H9 (cell line): ENCODE measurements around the gene GSTO1. TPM values are rescaled to one million over a fixed set of nuclear protein-coding genes. Genes with fewer than 3 reads are reported as not detected.

Experiments
- DNase-seq: peaks from one replicate; pipeline ENCODE4 v3.0.0-alpha.2; 2017
- H2AFZ ChIP-seq: one replicate; pipeline ENCODE4 v1.6.1; 2013; ENCODE audit warnings: mild to moderate bottlenecking, low read length, control low read depth, moderate library complexity
- H2AK5ac ChIP-seq: 2 replicates; pipeline ENCODE4 v1.6.1; 2013; ENCODE audit warnings: low read length, control low read depth, mixed read lengths; ENCODE audit not compliant: insufficient read length
- H2BK120ac ChIP-seq: one replicate; pipeline ENCODE4 v1.6.1; 2013; ENCODE audit warnings: low read depth, mild to moderate bottlenecking, low read length, control low read depth, inconsistent platforms; ENCODE audit not compliant: poor library complexity, severe bottlenecking
- H2BK12ac ChIP-seq: 2 replicates; pipeline ENCODE4 v1.6.1; 2013; ENCODE audit warnings: low read length, control low read depth, mixed read lengths, low read depth; ENCODE audit not compliant: insufficient read length
- H2BK15ac ChIP-seq: 2 replicates; pipeline ENCODE4 v1.6.1; 2013; ENCODE audit warnings: low read depth, low read length, control low read depth
- H2BK20ac ChIP-seq: one replicate; pipeline ENCODE4 v1.6.1; 2013; ENCODE audit warnings: low read depth, mild to moderate bottlenecking, low read length, control low read depth, inconsistent platforms; ENCODE audit not compliant: poor library complexity, severe bottlenecking
- H2BK5ac ChIP-seq: 2 replicates; pipeline ENCODE4 v1.6.1; 2013; ENCODE audit warnings: low read length, control low read depth, mixed read lengths; ENCODE audit not compliant: insufficient read length
- H3K14ac ChIP-seq: 2 replicates; pipeline ENCODE4 v1.6.1; 2013; ENCODE audit warnings: low read length, control low read depth; ENCODE audit not compliant: insufficient read depth
- H3K18ac ChIP-seq: 2 replicates; pipeline ENCODE4 v1.6.1; 2013; ENCODE audit warnings: low read depth, mild to moderate bottlenecking, mixed read lengths, low read length, control low read depth; ENCODE audit not compliant: insufficient read length
- H3K23ac ChIP-seq: 2 replicates; pipeline ENCODE4 v1.6.1; 2013; ENCODE audit warnings: low read length, control low read depth, mixed read lengths, low read depth; ENCODE audit not compliant: insufficient read length
- H3K23me2 ChIP-seq: 2 replicates; pipeline ENCODE4 v1.6.1; 2013; ENCODE audit warnings: low read depth, mild to moderate bottlenecking, mixed read lengths, low read length, control low read depth; ENCODE audit not compliant: insufficient read length, poor library complexity, severe bottlenecking
- H3K27ac ChIP-seq: 2 replicates; pipeline ENCODE4 v1.5.1; 2013; ENCODE audit warnings: low read length, control low read depth, mixed read lengths, low read depth; ENCODE audit not compliant: insufficient read length
- H3K27me3 ChIP-seq: 2 replicates; pipeline ENCODE4 v1.6.1; 2013; ENCODE audit warnings: low read length, control low read depth, inconsistent platforms; ENCODE audit not compliant: insufficient read depth
- H3K4ac ChIP-seq: 2 replicates; pipeline ENCODE4 v1.6.1; 2013; ENCODE audit warnings: low read depth, mild to moderate bottlenecking, control low read depth, inconsistent platforms, low read length, moderate library complexity
- H3K4me1 ChIP-seq: 2 replicates; pipeline ENCODE4 v1.6.1; 2013; ENCODE audit warnings: low read length, control low read depth, inconsistent platforms; ENCODE audit not compliant: insufficient read depth
- H3K4me2 ChIP-seq: 2 replicates; pipeline ENCODE4 v1.6.1; 2013; ENCODE audit warnings: low read length, control low read depth, mixed read lengths; ENCODE audit not compliant: insufficient read length, insufficient read depth
- H3K56ac ChIP-seq: 2 replicates; pipeline ENCODE4 v1.6.1; 2013; ENCODE audit warnings: low read depth, mild to moderate bottlenecking, mixed read lengths, low read length, control low read depth; ENCODE audit not compliant: insufficient read length
- H3K79me1 ChIP-seq: 2 replicates; pipeline ENCODE4 v1.6.1; 2013; ENCODE audit warnings: low read depth, mild to moderate bottlenecking, moderate library complexity, low read length, control low read depth, inconsistent platforms; ENCODE audit not compliant: insufficient read depth, poor library complexity, severe bottlenecking
- H3K79me2 ChIP-seq: 2 replicates; pipeline ENCODE4 v1.6.1; 2013; ENCODE audit warnings: low read length, control low read depth, inconsistent platforms; ENCODE audit not compliant: insufficient read depth
- H3K9ac ChIP-seq: 2 replicates; pipeline ENCODE4 v1.6.1; 2013; ENCODE audit warnings: low read length, control low read depth, mixed read lengths; ENCODE audit not compliant: insufficient read length; ENCODE audit errors: extremely low read depth
- H3K9me3 ChIP-seq: one replicate; pipeline ENCODE4 v1.6.1; 2013; ENCODE audit warnings: low read depth, low read length, inconsistent platforms; ENCODE audit not compliant: control insufficient read depth
- H3T11ph ChIP-seq: one replicate; pipeline ENCODE4 v1.6.1; 2013; ENCODE audit warnings: mild to moderate bottlenecking, low read length, control low read depth, inconsistent platforms
- H4K20me1 ChIP-seq: one replicate; pipeline ENCODE4 v1.6.1; 2013; ENCODE audit not compliant: control insufficient read depth, insufficient read length, insufficient read depth
- H4K5ac ChIP-seq: 2 replicates; pipeline ENCODE4 v1.6.1; 2013; ENCODE audit warnings: low read depth, mild to moderate bottlenecking, mixed read lengths, low read length, control low read depth; ENCODE audit not compliant: insufficient read length
- H4K8ac ChIP-seq: replicated peaks from 2 replicates; pipeline ENCODE4 v1.6.1; 2013; ENCODE audit warnings: low read length, control low read depth, mixed read lengths, low read depth; ENCODE audit not compliant: insufficient read length
- H4K91ac ChIP-seq: 2 replicates; pipeline ENCODE4 v1.6.1; 2013; ENCODE audit warnings: low read depth, mild to moderate bottlenecking, moderate library complexity, mixed read lengths, low read length, control low read depth; ENCODE audit not compliant: insufficient read length
- H3K27ac Mint-ChIP-seq, 3 experiments: 2 replicates in 2 of 3; 3 replicates in 1 of 3; pipeline ENCODE4 v1.8.0; 2020 to 2021; ENCODE audit warnings: mixed read lengths in 3 of 3, mild to moderate bottlenecking in 1 of 3, moderate library complexity in 1 of 3
- H3K27me3 Mint-ChIP-seq: 2 replicates; pipeline ENCODE4 v1.8.0; 2021; ENCODE audit warnings: low read depth, mild to moderate bottlenecking, moderate library complexity, mixed read lengths
- H3K36me3 Mint-ChIP-seq, 3 experiments: 2 replicates in 2 of 3; 3 replicates in 1 of 3; pipeline ENCODE4 v1.8.0; 2020 to 2021; ENCODE audit warnings: low read depth in 3 of 3, mixed read lengths in 3 of 3; ENCODE audit not compliant: insufficient read depth in 1 of 3
- H3K4me1 Mint-ChIP-seq, 2 experiments: 2 replicates each; pipeline ENCODE4 v1.8.0; 2020; ENCODE audit warnings: mixed read lengths in 2 of 2
- H3K4me3 Mint-ChIP-seq, 2 experiments: 2 replicates in 1 of 2; 3 replicates in 1 of 2; pipeline ENCODE4 v1.8.0; 2020 to 2021; ENCODE audit warnings: mild to moderate bottlenecking in 2 of 2, mixed read lengths in 2 of 2, moderate library complexity in 1 of 2
- H3K9me3 Mint-ChIP-seq, 2 experiments: 2 replicates in 1 of 2; 3 replicates in 1 of 2; pipeline ENCODE4 v1.8.0; 2020; ENCODE audit warnings: mild to moderate bottlenecking in 2 of 2, mixed read lengths in 2 of 2, moderate library complexity in 1 of 2
- WGBS: extraction: QIAGEN DNeasy Blood & Tissue Kit; methylation state at CpG from one replicate; pipeline ENCODE4 v1.1.7; 2013; ENCODE audit warnings: missing lambda C conversion rate, low lambda C conversion rate, mixed read lengths; ENCODE audit not compliant: insufficient read length; ENCODE audit errors: extremely low coverage; 5-methylcytosine and 5-hydroxymethylcytosine counted together
- total RNA-seq: library from RNA; stranded (reverse); gene quantifications from 2 replicates; pipeline ENCODE4 v1.2.1, GENCODE V29; 2021
- TF ChIP-seq, protein P1 (sequence below): fragments of 200-600 bp; sonication (generic); conservative IDR thresholded peaks from 3 replicates; pipeline ENCODE4 v1.8.0; 2021; ENCODE audit warnings: antibody characterized with exemption, mild to moderate bottlenecking

The GSTO1 gene
- total RNA-seq, 1 experiment from 2014 or later = 114 TPM

DNA sequence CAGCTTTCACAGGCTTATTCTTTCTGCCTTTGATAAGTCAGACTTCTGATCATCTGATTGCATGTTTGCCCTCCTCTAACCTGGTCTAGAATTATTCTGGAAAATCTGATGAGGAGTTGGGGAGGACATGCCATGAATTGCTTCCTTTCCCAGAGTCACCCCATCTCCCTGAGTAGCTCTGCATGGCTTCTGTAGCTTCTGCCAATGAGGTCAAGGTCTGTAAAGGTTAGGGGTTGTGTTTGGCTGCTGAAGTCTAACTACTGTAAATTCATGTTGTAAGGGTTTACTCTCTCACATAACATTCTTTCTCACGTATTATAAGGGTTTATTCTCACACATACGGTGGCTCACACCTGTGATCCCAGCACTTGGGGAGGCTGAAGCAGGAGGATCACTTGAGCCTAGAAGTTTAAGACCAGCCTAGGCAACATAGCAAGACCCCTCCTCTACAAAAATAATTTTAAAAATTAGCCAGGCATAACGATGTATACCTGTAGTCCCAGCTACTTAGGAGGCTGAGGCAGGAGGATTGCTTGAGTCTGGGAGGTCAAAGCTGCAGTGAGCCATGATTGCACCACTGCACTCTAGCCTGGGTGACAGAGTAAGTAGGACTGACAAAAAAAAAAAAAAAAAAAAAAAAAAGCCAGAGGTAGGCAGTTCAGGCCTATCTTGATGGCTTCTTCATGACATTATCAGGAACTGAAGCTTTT, 25.0 kb downstream of the GSTO1 start:
- Mint-ChIP-seq H3K4me3 (no peak overlapping the region), H3K27me3 (peaks cover 7% of the 10 kb centered on the region), H3K36me3 (peaks cover 0 to 3% (median 0%) of the 10 kb centered on the region in 3 experiments; a peak in 4 of 7 replicates), H3K9me3 (no peaks in the 10 kb centered on the region), H3K27ac (no peak overlapping the region), H3K4me1 (peaks cover 9 to 14% of the 10 kb centered on the region in 2 experiments)
- Histone ChIP-seq H3K18ac (no peak overlapping the region), H2BK5ac (no peak overlapping the region), H3T11ph (no peak overlapping the region), H2BK20ac (no peak overlapping the region), H2BK15ac (no peak overlapping the region), H2BK12ac (no peak overlapping the region), H3K4ac (no peak overlapping the region), H4K91ac (no peak overlapping the region), H3K23ac (no peak overlapping the region), H4K8ac (no peak overlapping the region), H3K56ac (no peak overlapping the region), H3K27me3 (no peaks in the 10 kb centered on the region), H3K23me2 (peaks cover 5% of the 10 kb centered on the region), H4K20me1 (no peaks in the 10 kb centered on the region), H3K79me2 (no peaks in the 10 kb centered on the region), H3K14ac (no peak overlapping the region), H4K5ac (no peak overlapping the region), H3K4me2 (no peak overlapping the region), H3K4me1 (no peaks in the 10 kb centered on the region), H2AFZ (no peak overlapping the region), H3K27ac (no peak overlapping the region), H3K9me3 (no peaks in the 10 kb centered on the region), H2AK5ac (no peak overlapping the region), H3K9ac (no peak overlapping the region), H2BK120ac (no peak overlapping the region), H3K79me1 (no peaks in the 10 kb centered on the region)
- no peak for DNase-seq
- TF ChIP-seq, protein P1, sequence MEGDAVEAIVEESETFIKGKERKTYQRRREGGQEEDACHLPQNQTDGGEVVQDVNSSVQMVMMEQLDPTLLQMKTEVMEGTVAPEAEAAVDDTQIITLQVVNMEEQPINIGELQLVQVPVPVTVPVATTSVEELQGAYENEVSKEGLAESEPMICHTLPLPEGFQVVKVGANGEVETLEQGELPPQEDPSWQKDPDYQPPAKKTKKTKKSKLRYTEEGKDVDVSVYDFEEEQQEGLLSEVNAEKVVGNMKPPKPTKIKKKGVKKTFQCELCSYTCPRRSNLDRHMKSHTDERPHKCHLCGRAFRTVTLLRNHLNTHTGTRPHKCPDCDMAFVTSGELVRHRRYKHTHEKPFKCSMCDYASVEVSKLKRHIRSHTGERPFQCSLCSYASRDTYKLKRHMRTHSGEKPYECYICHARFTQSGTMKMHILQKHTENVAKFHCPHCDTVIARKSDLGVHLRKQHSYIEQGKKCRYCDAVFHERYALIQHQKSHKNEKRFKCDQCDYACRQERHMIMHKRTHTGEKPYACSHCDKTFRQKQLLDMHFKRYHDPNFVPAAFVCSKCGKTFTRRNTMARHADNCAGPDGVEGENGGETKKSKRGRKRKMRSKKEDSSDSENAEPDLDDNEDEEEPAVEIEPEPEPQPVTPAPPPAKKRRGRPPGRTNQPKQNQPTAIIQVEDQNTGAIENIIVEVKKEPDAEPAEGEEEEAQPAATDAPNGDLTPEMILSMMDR = no peak
- no CpG with 5 or more reads among the region's 3 CpGs for whole genome bisulfite sequencing
